ENCODE results near the gene PEX5L.

The PEX5L gene

DNA sequence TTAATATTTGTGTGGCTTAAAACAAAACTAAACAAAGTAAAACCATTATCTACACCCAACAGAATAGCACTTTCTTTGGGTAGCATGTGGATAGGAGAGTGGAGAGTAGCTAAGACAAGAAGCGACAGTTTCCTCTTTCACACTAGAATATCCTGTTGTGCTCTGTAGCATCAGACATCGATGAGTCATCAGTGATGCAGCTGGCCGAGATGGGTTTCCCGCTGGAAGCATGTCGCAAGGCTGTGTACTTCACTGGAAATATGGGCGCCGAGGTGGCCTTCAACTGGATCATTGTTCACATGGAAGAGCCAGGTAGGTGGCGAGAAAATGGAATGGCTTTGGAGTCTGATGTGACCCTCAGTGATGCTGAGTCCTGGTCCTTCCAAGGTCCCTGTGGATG, 275.8 kb downstream of the PEX5L start:
- TF ChIP-seq, protein P1, sequence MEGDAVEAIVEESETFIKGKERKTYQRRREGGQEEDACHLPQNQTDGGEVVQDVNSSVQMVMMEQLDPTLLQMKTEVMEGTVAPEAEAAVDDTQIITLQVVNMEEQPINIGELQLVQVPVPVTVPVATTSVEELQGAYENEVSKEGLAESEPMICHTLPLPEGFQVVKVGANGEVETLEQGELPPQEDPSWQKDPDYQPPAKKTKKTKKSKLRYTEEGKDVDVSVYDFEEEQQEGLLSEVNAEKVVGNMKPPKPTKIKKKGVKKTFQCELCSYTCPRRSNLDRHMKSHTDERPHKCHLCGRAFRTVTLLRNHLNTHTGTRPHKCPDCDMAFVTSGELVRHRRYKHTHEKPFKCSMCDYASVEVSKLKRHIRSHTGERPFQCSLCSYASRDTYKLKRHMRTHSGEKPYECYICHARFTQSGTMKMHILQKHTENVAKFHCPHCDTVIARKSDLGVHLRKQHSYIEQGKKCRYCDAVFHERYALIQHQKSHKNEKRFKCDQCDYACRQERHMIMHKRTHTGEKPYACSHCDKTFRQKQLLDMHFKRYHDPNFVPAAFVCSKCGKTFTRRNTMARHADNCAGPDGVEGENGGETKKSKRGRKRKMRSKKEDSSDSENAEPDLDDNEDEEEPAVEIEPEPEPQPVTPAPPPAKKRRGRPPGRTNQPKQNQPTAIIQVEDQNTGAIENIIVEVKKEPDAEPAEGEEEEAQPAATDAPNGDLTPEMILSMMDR (IDR thresholded peaks at IDR 0.05; ENCODE audit: low read depth, low read length) = no peak
- TF ChIP-seq, protein P2, sequence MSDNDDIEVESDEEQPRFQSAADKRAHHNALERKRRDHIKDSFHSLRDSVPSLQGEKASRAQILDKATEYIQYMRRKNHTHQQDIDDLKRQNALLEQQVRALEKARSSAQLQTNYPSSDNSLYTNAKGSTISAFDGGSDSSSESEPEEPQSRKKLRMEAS (IDR thresholded peaks at IDR 0.05; ENCODE audit: low read depth, low read length) = no peak
- TF ChIP-seq MYC (IDR thresholded peaks at IDR 0.05; ENCODE audit: low read depth, low read length) (no peak), POLR2A (IDR thresholded peaks at IDR 0.05; ENCODE audit: extremely low read depth, insufficient read length) (no peak)
- no peak overlapping the region for H3K4me3 ChIP-seq (ENCODE audit: low read depth, low read length)
- DNase-seq (ENCODE audit: low read depth) = peak; percentile 49

DNA sequence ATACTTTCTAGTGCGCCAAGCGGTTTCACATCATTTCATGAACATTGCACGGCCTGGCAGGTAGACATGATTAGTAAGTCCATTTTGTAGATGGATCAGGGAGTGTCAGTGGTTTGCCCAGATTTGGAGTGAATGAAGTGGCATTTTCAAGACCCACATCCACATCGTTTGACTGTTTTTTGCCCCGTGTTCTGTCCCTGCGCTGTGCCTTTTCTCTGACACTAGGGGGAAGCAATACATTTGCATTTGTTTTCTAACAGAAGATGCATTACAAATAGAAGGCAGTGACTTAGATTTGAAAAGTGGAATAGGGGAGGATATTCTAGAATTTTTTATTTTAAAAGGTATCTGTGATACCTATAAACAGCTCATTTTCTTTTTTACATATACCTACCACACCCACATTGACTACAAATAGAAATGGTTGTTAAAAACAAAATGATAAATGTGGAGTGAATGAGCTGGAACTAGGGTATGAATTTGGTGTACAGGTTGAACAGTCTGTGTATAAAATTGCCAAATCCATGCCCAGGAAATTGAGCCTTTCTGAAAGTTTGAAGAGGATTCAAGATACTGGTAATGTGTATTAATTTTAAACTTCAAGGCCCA, 285.9 kb downstream of the PEX5L start:
- DNase-seq (ENCODE audit: low read depth) = peak; percentile 11
- no peak overlapping the region for H3K4me3 ChIP-seq (ENCODE audit: low read depth, low read length)
- TF ChIP-seq, protein P1 (IDR thresholded peaks at IDR 0.05; ENCODE audit: low read depth, low read length) = peak; percentile 52
- no peak for TF ChIP-seq POLR2A (IDR thresholded peaks at IDR 0.05; ENCODE audit: extremely low read depth, insufficient read length)

DNA sequence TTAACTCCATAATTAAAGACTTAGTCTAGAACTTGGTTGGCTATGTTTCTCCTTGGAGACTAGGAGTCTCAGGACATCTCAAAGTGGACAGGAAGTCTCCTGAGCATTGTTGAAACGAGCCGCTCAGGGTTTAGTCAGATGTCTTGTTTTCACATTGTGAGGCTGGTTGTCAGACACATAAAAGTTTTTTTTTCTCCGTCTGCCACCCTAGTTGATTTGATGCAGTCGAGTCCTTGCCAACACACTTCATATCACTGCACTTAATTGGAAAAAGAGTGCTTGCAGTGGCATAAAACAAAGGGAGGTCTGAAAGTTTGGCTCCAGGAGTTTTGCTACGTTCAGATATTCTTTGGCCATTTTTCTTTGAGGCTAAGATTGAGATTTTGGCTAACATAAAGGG, 291.0 kb downstream of the PEX5L start:
- TF ChIP-seq POLR2A (IDR thresholded peaks at IDR 0.05; ENCODE audit: extremely low read depth, insufficient read length) (no peak), MYC (IDR thresholded peaks at IDR 0.05; ENCODE audit: low read depth, low read length) (no peak)
- H3K4me3 ChIP-seq (ENCODE audit: low read depth, low read length) = no peak overlapping the region
- no peak for DNase-seq (ENCODE audit: low read depth)

DNA sequence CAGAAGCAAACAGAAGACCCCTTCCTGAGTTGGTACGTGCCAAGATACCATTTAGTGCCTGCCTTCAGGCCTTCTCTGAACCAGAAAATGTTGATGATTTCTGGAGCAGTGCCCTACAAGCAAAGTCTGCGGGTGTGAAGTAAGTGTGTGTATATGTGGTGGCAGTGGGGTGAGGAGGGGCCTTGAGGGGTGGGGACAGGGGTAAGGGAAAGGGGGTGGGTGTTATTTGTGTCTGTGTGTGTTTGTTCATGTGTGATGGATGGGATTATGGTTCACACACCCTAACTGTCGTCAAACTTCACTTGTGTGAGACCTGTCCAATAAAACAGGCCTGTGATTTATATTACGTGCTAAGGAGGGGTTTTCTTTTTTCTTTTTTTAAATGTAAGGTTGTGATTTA, 291.7 kb downstream of the PEX5L start:
- DNase-seq (ENCODE audit: low read depth) = no peak

More for the DNA sequence above, 291.7 kb downstream of the PEX5L start:
- TF ChIP-seq, protein P1 (IDR thresholded peaks at IDR 0.05; ENCODE audit: low read depth, low read length) = no peak
- TF ChIP-seq, protein P2 (IDR thresholded peaks at IDR 0.05; ENCODE audit: low read depth, low read length) = no peak
- TF ChIP-seq POLR2A (IDR thresholded peaks at IDR 0.05; ENCODE audit: extremely low read depth, insufficient read length) (no peak), MYC (IDR thresholded peaks at IDR 0.05; ENCODE audit: low read depth, low read length) (no peak)
- no peak overlapping the region for H3K4me3 ChIP-seq (ENCODE audit: low read depth, low read length)
